Right ventricle myocardium superior (tissue), 1 donor: Measurements from ENCODE around the gene NDUFA1. TPM values are rescaled to one million over a fixed set of nuclear protein-coding genes. Genes with fewer than 3 reads are reported as not detected.
A peak's percentile ranks its signal among the peaks of the same experiment; 100 is the strongest.
"Not testable (repeated sequence)": the region's sequence is repeated elsewhere in the genome, so short reads cannot be mapped to it uniquely, and the experiment has no call there.

Experiments used
- ATAC-seq: fragments of 200-7000 bp; cut with Tn5 transposase; one replicate; pipeline ENCODE4 v1.9.1; 2020; ENCODE audit warnings: mild to moderate bottlenecking; ENCODE audit not compliant: poor library complexity
- DNase-seq: peaks from one replicate; pipeline ENCODE4 v3.0.0-alpha.2; 2020
- intact Hi-C: fragments of 100-400 bp; cut with DNase I; formaldehyde crosslinking; loops from one replicate; pipeline ENCODE4 v1.11.2; 2022
- long read RNA-seq: library from polyadenylated mRNA; unstranded; transcript quantifications from one replicate; pipeline ENCODE4 v2.0.0, GENCODE V29; 2021
- total RNA-seq: library from RNA; stranded (reverse); fragmentation: NEBNext Ultra II Directional; extraction: Animal tissue kit (Norgen Biotek cat#: 25700); gene quantifications from one replicate; pipeline ENCODE4 v1.2.1, GENCODE V29; 2021
- donor health status: DM: no; HTN: yes; CAD: no; lungs with severe emphysema.

Gene NDUFA1
- total RNA-seq, result 715 TPM
- long read RNA-seq, transcript NDUFA1-201 (3 exons, 766 nt), result major isoform, 313 of 466 reads
- long read RNA-seq, partial matches to known transcripts, result 150 of 466 reads
- long read RNA-seq, other reads (novel, unspliced or antisense), result 3 of 466 reads

- DNase-seq (peak; percentile 91), ATAC-seq (peak; percentile 98)
- intact Hi-C loops, result no loop called here
Observed at GRCh38 chrX:119871599-119872395, at the start of gene NDUFA1, which contains the start of gene RNF113A. Gene NDUFA1 (plus strand): TSS chrX:119871832. CDS start chrX:119871912, 80 bp downstream. Gene RNF113A (minus strand): TSS chrX:119871733. CDS start chrX:119871613, 120 bp downstream.

- ATAC-seq, intact Hi-C loops: not testable (repeated sequence)
Observed at GRCh38 chrX:119824221-119824620, 47.4 kb upstream of the NDUFA1 start.

GRCh38 chrX:119826399-119826959 is 45.2 kb upstream of the NDUFA1 start:
- no peak for ATAC-seq
- intact Hi-C loops, result no loop called here
- no peak for DNase-seq

More at GRCh38 chrX:119824221-119824620, 47.4 kb upstream of the NDUFA1 start:
- DNase-seq, result not testable (repeated sequence)

DNA sequence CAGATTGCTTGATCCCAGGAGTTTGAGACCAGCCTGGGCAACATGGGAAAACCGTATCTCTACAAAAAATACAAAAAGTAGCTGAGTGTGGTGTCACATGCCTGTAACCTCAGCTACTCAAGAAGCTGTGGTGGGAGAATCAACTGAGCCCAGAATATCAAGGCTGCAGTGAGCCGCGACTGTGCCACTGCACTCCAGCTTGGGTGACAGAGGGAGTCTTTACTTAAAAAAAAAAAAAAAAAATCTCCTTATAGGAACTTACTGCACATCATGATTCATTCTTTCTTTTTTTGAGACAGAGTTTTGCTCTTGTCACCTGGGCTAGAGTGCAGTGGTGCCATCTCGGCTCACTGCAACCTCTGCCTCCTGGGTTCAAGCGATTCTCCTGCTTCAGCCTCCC is 43.2 kb upstream of the NDUFA1 start:
- intact Hi-C loops, result no loop called here
- DNase-seq (no peak), ATAC-seq (no peak)

DNA sequence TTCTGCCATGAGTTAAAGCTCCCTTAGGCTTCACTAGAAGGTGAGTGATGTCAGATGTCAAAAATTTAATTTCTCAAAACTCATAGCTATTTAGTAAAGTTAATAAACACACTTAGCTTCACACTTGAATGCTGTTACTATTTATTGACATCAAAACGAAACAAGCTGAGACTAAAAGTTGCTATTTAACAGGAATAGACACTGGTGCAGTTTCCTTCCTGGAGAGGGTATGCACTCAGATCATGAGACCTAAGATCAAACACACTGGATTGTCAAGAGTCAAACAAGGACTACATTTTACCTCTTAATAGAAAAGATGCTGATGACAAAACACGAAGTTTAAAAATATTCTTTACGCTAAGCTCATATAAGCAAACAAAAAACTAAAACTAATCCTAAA is 37.7 kb upstream of the NDUFA1 start:
- intact Hi-C loops, result no loop called here
- DNase-seq (no peak), ATAC-seq (no peak)

DNA sequence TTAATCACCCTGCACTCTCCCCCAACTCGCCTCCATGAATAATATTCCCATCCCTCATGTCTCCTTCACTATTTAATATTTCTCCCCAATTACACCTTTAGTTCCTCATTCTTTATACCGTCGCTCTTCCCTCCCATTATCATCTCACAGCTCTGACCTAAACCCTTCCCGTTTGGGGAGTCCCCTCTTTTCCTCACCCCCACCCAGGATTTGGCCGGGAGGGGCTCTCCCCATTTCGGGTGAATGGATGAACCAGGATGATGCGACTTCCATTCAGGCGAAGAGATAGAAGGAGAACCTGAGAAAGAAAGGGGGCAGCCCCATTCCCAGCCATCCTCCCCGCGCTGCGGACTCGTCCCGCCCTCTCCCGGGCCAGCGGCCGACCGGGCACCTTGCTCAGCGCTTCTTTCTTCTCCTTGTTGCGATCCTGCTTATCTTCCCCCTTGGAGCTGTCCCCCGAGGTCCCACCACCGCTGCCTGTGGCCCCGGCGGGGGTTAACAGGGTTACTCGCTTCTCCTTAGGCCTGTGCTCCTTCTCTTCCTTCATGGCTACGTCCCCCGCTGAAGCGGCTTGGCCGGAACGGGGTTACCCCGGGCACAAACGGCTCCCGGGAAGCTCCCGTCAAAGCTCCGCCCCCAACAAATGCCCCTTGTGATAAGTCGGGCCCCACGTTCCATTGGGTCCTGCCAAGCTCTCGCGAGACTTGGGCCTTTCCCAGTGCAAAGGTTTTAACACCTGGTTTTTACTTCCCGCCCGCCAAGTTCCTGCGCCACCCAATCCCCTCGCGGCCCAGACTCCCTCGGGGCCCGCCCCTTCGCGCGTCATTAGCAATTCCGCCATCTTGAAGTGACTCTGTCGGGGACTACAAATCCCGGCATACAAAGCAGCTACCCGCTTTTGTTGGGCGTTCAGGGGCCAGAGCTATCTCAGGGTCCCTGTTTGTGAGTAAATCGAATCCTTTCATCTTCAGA is 19.0 kb upstream of the NDUFA1 start, which contains the start of gene UPF3B:
Gene UPF3B (minus strand): TSS at position 582 of the 972 bp plus-strand sequence. CDS start 35 bp downstream, at position 547.
- intact Hi-C loops, result loop anchor here (10.0 kb wide), 1 partner anchor 58 kb away; the partner anchor contains the start of gene RPL39
- DNase-seq, result peak; percentile 95
- ATAC-seq, result peak; percentile 99

GRCh38 chrX:119853444-119853843 is 18.2 kb upstream of the NDUFA1 start:
- peak; percentile 44 for ATAC-seq

GRCh38 chrX:119870626-119871131 is 953 bp upstream of the NDUFA1 start:
- DNase-seq (no peak), ATAC-seq (peak; percentile 43)
- intact Hi-C loops, result no loop called here

More at GRCh38 chrX:119853444-119853843, 18.2 kb upstream of the NDUFA1 start:
- DNase-seq, result no peak
- intact Hi-C loops, result loop anchor here (10.0 kb wide), 1 partner anchor 59 kb away; the partner anchor contains the start of gene RPL39

GRCh38 chrX:119871245-119871598 is 410 bp upstream of the NDUFA1 start:
- ATAC-seq (peak; percentile 65), DNase-seq (no peak)
- intact Hi-C loops, result no loop called here

DNA sequence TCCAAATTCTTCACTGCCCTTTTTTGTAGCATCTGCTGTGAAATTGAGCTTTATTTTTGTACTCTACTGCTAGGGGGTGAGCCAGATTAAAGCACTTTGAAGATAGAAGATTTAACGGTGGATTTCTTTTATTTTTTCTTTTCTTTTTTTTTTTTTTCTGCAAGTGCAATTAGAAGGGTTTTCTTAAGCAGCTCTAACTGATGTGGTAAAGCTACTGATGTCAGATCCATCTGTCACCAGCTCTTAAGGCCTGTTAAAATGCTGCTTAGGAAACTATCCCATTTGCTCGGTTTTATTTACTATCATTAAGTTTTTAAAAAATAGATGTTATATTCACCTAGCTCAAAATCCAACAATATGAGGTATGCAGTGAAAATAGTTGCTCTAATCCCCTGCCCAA is 7.1 kb downstream of the NDUFA1 start:
- no peak for DNase-seq
- intact Hi-C loops, result no loop called here
- ATAC-seq, result no peak

DNA sequence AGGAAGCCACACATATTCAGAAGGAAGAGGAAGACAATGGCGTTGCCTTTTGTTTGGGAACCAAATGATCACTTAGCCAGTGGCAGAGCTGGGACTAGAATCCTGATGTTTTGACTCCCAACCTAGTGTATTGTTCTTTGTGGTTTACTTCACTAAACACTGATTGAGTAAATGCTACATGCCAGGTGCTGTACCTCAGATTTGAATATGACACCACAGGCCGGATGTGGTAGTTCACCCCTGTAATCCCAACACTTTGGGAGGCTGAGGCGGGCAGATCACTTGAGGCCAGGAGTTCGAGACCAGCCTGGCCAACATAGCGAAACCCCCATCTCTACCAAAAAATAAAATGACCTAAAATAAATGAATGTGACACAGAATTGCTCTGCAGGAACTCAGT is 8.4 kb downstream of the NDUFA1 start:
- ATAC-seq (no peak), DNase-seq (no peak)
- intact Hi-C loops, result no loop called here

- ATAC-seq (peak; percentile 81), DNase-seq (no peak)
Observed at GRCh38 chrX:119880552-119881437, 9.2 kb downstream of the NDUFA1 start.

DNA sequence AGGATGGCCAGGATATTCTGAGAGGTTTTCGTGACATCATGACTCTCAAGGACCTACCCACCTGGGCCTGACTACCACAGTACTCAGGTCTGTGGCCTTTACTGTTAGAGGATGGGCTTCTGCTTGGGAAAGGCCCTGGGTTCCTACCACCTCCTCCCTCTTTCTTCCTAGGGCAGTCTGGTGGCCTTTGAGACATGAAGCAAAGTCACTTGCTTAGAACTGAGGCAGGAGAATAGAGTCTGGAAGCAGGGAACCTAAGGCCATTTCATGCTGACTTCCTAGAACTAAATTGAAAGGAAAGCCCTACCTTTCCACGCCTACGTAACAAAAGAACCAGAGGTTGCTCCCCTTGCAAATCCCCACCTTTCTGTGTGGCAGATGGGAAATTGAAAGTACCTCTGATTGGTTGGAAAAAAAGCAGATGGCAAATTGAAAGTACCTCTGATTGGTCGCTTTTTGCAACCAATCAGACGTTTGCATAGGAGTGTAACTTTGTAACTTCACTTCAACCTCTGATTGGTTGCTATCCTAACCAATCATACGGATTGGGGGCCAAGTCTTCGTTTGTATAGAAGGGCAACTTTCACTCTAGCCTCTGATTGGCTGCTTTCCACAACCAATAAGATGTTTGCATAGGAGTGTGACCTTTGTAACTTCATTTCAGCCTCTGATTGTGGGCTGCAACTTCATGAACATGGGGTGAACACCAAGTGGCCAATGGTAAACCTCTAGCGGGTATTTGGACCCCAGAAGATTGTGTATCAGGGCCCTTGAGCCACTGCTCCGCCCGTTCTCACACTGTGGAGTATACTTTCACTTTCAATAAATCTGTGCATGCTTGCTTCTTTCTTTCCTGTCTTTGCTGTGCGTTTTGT is 14.2 kb downstream of the NDUFA1 start:
- DNase-seq (no peak), ATAC-seq (no peak)
- intact Hi-C loops, result no loop called here

More at GRCh38 chrX:119880552-119881437, 9.2 kb downstream of the NDUFA1 start:
- intact Hi-C loops, result no loop called here

DNA sequence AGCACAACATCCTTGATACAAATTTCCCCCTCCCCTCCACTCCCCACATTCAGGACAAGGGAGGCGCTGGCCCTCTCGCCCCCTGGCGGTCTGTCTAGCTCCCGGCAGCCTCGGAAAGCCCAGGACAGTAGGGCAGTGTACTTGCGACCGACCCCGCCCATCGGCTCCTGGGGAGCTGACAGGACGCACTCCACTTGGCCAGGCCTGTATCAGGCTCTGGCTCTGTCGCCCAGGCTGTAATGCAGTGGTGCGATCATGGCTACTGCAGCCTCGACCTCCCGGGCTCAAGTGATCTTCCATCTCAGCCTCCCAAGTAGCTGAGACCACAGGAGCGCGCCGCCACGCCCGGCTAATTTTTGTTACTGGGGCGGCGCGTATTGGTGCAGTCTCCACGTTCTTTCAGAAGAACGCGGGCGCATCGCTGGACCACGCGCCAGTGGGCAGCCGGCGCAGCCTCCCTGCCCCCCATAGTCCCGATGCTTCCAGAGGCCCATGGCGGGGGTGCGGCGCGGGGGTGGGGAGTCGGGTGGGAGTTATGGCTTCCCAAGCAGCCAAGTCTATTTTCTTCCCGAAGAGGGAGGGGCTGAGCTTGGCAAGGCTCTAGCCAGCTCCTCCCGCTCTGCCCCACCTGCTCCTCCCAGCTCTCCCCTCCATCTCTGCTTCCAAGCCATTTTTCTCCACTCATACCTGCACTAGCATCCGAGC is 16.2 kb downstream of the NDUFA1 start:
- ATAC-seq, result peak; percentile 78
- intact Hi-C loops, result no loop called here

GRCh38 chrX:119890626-119891025 is 19.0 kb downstream of the NDUFA1 start:
- intact Hi-C loops, DNase-seq, ATAC-seq: not testable (repeated sequence)

More for the DNA sequence above, 16.2 kb downstream of the NDUFA1 start:
- peak; percentile 76 for DNase-seq
